Measurements from ENCODE around the gene MEFV.

Gene MEFV

DNA sequence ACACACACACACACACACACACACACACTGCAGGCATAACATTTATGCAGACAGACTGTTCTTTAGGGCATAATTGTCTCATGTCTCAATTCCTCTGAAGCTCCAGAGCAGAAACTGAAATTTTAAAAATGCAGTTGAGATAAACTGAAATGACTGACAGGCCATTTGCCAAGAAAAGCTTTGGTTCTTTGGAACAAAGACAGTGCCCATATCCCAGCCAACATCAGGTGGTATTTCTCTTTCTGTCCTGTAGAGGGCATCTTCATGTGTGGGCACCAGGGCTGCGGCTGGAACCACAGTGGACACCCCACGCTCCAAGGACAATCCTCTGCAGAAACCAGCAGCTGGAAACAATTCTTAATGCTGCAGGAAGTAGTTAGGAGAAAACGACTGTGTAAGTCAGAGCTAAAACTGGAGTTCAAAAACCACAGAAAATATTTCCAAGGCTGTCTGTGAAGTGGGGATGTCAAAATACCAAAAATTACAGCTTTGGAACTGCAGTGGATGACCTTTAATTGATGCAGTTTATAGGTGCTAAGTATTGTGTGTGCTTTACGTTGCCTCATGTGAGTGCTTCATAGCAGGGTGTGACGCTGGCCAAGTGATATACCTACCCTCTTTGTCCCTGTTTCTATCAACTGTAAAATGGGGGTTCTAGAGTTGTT, 10.6 kb upstream of the MEFV start:
- no peak for DNase-seq (ENCODE audit: low read depth)

DNA sequence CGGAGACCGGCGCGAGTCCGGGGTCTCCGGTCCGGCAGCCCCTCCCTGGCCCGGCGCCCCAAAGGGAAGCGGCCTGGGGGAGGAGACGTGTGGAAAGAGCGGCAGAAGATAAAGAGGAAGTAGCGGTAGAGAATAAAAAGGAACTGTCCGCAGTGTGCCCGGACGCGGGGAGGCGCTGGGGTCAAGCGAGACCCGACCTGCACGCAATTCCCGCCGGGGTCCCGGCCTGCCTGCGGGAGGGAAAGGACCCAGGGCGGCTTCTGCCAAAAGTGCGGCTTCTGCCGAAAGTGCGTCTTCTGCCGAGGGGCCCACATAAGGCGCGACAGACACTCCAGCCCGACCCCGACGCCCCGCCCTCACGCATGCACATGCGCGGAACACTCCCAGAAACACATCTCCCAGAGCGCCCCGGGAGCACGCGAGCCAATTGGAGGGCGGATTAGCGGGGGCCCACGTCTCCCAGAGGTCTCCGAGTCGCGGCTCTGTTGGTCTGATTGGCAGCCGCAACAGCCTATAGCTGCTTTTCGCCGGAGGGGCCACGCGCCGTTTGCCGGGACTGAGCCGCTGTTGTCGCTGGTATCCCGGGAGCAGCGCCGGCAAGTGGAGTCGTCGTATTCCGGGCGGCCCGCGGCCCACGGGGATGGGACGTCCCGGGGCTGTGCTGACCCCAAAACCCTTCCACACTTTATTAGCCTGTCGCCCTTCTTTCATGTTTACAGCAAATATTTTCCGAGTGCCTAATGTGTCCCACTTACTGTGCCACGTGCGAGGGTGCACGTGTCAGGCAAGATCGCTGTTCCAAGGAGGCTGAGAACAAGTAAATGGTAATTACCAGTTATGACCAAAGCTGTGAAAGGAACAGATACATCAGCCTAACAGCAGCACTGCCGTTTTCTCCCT, 8.0 kb upstream of the MEFV start:
- peak; percentile 97 for DNase-seq (ENCODE audit: low read depth)

DNA sequence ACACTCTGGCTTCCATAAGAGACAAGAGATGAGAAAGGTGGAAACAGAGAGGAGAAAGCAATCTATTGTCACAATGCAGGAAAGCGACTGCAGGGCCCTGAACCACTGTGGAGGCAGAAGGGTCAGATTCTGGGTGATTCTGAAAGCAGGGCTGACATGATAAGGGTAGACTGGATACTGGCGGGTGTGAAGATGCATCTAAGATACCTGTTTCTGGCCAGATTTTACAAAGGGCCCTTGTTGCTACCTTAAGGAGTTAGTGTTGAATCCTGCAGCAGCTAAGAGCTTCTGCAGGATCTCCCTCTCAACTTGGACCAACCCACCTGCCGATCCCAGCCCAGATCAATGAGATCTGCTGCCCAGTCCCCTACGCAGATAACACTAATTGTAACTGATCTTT, 6.1 kb upstream of the MEFV start:
- DNase-seq (ENCODE audit: low read depth): no peak

DNA sequence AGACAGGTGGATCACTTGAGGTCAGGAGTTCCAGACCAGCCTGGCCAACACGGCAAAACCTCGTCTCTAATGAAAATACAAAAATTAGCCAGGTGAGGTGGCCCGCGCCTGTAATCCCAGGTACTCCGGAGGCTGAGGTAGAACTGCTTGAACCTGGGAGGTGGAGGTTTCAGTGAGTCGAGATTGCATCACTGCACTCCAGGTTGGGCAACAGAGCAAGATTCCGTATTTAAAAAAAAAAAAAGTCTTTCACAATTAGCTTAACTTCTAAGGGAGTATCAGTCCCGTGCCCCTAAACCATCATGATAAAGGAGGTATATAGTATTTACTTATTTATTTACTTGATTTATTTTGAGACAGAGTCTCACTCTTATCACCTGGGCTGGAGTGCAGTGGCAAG, 3.4 kb upstream of the MEFV start:
- no peak for DNase-seq (ENCODE audit: low read depth)

DNA sequence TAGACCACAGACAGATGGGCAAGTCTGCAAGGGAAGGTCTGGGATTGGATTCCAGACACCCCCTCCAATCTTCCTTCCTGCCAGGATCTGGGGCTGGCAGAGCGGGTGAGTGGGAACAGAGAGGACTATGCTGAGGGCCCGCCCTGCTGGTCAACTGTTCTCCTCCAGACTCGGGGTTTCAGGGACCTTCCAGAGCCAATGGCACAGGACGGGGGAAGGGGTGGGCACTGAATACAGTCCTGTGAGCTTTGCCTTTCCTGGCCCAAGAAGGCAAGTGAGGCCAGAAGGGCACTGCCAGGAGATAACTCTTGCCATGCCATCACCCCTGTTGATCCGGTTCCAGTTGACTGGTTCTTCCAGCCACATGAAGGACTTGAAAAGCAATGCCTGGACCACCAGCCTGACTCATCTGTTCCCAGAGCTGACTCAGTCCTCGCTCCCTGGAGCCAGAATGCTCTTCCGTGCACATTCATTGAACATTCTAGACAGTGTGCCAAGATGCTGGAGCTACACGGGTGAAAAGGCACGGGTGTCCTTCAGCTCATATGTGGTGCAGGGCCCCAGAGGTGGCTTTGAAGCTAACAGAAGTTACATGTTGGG, 533 bp upstream of the MEFV start:
- no peak for DNase-seq (ENCODE audit: low read depth)

DNA sequence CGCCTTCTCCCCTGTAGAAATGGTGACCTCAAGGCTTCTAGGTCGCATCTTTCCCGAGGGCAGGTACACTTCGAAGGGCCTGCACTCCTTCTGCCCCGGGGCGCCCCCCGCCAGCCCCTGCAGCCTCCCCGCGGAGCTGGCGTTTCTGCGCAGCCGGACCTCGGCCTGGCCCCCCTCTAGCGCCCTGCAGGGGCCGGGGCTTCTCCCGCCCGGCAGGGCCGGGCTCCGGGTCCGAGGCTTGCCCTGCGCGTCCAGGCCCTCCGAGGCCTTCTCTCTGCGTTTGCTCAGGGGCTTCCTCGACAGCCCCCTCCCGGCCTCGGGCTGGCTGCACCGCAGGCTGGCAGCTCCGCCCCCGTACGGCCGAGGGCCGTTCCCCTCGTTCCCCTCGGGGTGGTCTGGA, 2.1 kb downstream of the MEFV start:
- no peak for DNase-seq (ENCODE audit: low read depth)

DNA sequence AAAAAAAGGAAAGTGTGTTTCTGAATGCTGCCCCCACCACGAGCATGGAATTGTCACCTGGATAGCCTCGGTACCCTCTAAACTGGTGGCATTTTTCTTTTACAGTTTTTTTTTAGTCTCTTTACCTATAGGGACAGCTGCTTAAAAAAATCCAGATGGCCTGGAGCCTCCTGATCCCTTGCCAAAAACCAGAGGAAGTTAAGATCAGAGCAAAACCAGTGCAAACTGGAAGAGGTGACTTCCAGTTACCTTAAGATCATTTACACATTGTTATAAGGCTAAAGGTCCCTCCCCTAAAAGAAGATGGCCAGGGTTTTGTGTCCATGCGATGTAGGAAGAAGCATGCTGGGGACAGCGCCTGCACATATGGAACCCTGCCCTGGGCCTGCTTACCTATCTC, 3.5 kb downstream of the MEFV start:
- no peak for DNase-seq (ENCODE audit: low read depth)

DNA sequence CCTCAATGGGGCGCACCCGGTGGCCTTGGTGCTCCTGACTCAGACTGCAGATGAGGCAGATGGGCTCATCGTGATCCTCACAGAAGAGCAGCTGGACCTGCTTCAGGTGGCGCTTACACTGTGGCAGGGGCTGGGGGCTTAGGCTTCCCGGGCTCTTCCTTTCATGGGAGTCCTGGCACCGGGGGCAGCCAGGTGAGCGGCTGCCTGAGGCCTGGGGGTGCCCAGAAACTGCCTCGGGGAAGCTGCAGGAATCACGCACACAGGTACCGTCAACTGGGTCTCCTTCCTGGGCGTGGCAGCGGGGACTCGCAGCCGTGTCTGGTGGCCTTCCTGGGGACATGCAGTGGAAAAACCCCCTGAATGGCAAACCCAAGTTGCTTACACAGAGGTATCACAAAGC, 7.0 kb downstream of the MEFV start:
- no peak for DNase-seq (ENCODE audit: low read depth)

DNA sequence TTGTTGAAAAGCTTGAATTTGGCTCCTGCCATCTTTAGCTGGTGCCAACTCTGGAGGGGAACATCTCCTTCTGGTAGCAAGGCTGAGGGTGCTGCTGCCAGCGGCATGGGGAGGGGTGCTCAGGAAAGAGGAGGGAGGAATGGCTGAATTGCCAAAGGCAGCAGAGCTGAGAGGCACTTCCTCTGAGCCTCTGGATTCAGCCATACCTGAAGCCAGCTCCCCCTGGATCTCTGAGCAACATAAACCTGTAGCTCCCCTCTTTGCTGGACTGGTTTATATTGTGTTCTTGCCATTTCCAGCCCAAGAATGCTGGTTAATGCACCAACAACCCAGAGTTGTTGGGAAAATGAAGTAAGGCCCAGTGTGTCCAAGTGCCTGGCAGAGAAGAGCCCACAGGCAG, 7.4 kb downstream of the MEFV start:
- DNase-seq (ENCODE audit: low read depth): no peak

DNA sequence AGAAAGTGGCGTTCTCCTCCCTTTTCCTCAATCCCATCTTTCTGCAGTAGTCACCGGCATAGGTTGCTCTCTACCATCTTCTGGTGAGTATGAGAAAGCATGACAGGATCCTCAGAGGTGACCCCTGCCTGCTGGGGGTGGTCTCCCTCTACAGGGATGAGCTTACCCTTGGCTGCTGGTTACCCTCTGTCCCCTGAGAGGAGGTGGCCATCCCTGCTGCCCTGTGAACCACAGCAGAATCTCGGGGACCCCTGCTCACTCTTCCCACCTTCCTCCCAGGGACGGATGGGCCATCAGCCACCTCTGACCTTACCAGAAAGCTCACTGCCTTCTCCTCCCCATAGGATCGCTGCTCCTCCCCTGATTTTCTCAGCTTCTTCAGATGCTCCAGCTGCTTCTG, 7.8 kb downstream of the MEFV start:
- DNase-seq (ENCODE audit: low read depth): no peak

DNA sequence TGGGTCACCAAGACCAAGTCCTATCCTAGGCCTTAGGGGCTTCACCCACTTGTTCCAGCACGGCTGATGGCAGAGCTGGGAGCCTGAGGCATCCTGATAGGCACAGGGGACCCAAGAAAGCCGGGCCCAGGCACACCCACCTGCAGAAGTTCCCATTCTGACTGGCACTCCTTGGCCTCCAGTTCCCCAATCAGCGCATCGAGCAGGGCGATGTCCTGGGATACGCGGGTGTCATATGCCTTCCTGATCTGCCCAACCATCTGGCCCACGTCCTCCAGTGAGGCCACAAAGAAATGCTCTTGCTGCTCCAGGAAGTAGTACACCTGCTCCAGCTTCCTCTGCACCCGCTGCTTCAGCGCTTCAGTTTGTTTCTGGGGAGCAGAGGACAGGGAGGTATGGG, 9.6 kb downstream of the MEFV start:
- DNase-seq (ENCODE audit: low read depth): no peak

DNA sequence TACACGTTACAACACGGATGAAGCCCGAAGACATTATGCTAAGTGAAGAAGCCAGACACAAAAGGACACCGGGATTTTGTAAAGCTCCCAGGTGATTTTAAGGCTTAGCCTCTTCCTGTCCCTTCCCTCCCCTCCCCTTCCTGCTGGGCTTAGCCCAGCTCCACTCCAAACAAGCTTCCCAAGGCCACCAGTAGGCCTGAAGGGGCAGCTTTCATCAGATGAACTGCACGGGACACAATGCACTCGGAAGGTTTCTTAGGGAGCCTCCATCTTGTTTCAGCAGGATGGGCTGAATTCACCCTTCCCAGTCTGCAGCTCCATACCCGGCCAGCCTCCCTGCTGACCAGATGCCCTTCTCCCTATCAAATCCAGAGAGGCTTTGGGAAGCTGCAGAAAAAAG, 10.4 kb downstream of the MEFV start:
- no peak for DNase-seq (ENCODE audit: low read depth)

DNA sequence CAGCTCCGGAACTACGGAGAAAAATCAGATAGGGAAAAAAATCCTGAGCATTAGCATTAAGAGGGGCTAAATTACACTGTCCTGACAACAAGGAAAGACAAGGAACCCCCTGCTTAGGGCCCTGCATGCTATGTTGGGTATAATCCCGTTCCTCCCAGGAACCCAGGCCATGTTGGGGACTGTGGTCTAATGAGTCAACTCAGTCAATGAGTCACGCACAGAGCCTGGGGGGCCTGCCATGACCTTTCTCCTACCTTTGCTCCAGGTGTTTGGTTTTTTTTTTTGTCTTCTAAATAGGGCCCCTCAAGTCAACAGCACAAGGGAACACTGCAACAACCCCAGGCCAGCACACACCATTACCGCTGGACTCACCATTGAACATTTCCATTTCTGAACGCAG, 12.6 kb downstream of the MEFV start:
- DNase-seq (ENCODE audit: low read depth): no peak

DNA sequence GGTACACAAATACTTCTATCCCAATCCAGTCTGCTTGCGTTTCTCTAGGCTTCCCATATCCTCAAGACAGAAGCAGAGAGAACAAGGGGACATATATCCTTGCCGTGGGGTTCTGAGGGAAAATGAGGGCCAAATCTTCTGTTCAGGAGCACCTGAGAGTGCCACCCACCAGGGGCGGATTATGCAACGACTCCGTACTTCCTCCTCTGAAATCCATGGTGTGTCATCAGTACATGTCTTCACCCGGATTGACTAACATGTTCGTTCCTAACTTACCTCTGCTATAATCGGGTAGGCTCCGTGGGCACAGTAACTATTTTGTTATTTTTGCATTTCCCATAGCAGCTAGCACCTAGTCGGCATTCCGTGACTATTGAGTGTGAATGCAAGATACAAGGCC, 13.7 kb downstream of the MEFV start:
- no peak for DNase-seq (ENCODE audit: low read depth)

DNA sequence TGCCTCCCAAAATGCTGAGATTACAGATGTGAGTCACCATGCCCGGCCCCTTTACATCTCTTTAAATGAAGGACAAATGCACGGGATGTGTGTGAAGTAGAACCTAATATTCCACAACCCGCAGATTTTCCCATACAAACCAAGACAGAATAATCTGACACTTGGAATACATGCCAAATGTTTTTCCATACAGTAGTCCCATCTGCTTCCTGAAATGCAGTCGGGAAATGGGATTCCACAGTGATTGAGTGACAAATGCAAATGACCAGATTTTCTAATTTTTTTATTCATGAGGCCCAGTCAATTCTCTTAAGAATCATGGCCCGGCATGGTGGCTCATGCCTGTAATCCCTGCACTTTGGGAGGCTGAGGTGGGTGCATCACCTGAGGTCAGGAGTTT, 14.7 kb downstream of the MEFV start:
- DNase-seq (ENCODE audit: low read depth): no peak

DNA sequence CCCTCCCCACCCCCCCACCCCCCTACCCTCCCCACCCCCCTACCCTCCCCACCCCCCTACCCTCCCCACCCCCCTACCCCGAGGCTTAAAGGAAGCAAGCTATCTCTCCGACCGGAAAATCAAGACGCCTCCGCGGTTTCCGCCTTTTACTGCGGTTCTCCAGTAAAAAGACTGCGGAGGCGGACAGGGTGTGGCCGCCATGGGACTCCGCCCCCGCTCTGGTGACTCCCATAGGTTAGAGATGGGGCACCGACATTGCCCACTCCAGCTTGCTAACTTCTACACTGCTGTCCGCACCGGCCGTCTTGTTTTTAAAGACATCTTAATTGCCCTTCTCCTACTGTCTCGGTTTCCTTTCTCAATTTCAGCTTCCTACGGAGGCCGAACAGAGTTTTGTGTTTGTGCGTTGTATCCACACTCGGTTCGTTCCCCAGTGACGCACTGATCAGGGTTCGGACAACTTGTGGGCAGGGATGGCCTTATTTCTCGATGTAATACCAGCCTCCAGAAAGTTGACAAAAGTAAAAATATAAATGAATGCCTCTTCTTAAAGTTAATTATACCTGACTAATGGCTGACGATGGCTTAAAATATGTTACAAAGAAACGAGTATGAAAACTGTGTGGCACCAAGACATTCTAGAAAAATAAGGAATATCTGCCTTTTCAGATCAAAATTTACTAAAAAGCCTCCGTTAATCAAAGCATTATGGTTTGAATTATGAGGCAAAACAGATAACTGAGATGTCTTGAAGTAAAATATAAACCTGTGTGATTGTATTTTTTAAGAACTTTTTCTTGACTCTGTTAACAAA, 20.4 kb downstream of the MEFV start:
- DNase-seq (ENCODE audit: low read depth): no peak

DNA sequence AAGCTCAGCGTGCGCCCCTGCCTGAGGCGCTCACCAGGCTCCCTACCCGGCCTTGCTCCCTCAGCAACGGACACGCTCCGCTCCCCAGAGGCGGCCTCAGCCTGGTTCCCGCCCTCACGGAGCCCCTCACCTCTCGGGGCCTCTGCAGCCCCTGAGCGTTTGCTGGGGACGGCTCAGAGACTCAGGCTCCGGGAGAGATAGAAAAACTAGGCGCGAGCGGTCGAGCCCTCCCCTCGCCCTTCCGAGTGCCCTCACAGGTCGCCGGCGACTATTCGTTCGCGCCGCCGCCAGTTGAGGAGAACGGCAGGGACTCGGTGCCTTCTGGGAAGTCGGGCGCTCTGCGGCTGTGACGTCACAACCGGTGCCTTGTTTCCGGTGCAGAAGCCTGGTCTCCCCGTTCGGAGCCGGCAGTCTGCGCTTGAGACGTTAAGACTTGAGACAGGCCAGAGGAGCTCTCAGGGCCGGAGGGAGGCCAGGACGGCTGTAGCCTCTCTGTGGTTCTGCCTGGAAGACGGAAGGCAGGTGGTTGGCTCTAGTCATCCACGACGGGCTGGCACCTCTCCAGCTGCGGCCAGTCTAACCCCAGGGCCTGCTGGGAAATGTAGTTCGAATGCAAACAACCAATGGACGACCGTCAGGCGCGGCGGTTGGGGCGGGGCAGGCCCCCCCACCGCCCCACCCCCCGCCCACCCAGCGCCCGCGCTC, 21.4 kb downstream of the MEFV start, which contains the start of gene ZNF200:
TSS of gene ZNF200 (minus strand) at position 302 of the 705 bp plus-strand sequence. CDS start 1,403 bp downstream, outside the sequence.
- peak; percentile 86 for DNase-seq (ENCODE audit: low read depth)

DNA sequence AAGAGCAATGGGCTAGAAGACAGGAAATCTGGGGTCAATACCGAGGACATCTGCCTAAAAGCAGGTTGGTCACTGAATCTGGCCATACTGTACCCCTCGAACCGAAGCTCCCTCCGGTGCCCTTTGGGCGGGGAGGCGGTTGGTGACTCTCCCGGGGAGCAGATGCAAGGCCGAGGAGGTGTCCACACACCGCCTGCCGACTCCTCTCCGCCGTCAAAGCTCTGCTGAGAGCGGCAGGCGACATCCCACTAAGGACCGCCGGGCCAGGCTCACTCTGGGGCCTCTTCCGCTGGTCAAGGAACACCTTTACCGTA, 21.9 kb downstream of the MEFV start:
- no peak for DNase-seq (ENCODE audit: low read depth)

DNA sequence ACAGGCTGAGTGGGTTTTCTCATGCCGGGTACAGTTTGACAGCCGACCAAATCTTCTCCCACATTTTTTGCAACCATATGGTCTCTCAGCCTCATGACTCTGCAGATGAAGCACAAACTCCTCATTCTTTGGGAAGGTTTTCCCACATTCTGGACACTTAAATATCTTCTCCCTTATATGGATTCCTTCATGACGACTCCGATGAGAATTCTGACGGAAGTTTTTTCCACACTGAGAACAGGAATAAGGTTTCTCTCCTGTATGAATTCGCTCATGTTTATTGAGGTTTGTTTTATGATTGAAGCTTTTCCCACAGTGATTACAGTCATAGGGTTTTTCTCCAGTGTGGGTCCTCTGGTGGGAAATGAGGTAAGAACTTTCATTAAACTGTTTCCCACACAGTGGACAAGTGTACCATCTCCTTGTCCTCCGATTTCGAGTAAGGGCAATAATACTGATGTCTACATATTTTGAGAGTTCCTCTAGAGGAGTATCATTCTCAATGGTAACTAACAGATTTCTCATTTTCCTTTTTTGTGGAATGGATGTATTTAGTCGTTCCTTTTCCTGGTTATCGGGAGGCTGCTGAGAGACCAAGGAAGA, 32.4 kb downstream of the MEFV start:
- no peak for DNase-seq (ENCODE audit: low read depth)

DNA sequence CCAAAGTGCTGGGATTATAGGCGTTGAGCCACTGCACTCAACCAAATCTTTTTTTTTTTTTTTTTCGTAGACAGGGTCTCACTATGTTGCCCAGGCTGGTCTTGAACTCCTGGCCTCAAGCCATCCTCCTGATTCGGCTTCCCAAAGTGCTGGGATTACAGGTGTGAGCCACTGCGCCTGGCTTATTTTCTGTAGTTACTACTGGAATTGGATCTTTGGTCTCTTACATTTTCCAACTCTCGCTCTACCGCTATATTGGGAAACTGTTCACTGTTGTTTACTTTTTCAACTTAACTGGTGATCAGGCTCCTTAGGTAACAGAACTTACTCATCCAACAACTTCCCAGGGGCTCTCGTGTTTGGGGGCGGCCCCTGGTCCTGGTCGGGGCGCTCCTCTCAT, 35.6 kb downstream of the MEFV start:
- DNase-seq (ENCODE audit: low read depth): no peak

DNA sequence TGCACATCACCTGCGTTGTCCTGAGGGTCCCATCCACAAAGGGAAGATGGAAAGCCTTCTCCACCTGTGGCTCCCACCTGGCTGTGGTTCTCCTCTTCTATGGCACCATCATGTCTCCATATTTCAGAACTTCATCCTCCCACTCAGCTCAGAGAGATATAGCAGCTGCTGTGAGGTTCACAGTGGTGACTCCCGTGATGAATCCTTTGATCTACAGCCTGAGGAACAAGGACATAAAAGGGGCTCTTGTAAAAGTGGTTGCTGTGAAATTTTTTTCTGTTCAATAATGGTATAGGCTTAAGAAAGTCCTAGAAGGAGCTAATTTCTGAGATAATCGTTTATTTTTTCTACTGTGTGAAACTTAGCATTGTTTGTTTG, 40.2 kb downstream of the MEFV start:
- DNase-seq (ENCODE audit: low read depth): no peak
